HepG2 (cell line): ENCODE measurements around the gene IL17RB. TPM values are rescaled to one million over a fixed set of nuclear protein-coding genes. Genes with fewer than 3 reads are reported as not detected.
A peak's percentile ranks its signal among the peaks of the same experiment; 100 is the strongest.

Experiments
- AHR ChIP-seq: IDR thresholded peaks from 2 replicates; pipeline ENCODE4 v1.6.1; 2018; ENCODE audit warnings: missing genetic modification reagents, missing compliant biosample characterization
- ATF2 ChIP-seq: sonication (generic); formaldehyde crosslinking; IDR thresholded peaks from 2 replicates; pipeline ENCODE4 v1.4.0; 2020; ENCODE audit warnings: missing genetic modification reagents
- ATF7-NPFF ChIP-seq: sonication (generic); formaldehyde crosslinking; IDR thresholded peaks from 2 replicates; pipeline ENCODE4 v1.8.1; 2023; ENCODE audit warnings: mild to moderate bottlenecking, low read depth, missing genetic modification reagents, moderate library complexity
- CCAR2 ChIP-seq: fragments of 200-400 bp; formaldehyde crosslinking; optimal IDR thresholded peaks from 2 replicates; pipeline ENCODE3; 2018; ENCODE audit warnings: low read depth, mild to moderate bottlenecking, low read length, moderate library complexity
- CENPT ChIP-seq: sonication (generic); formaldehyde crosslinking; IDR thresholded peaks from 2 replicates; pipeline ENCODE4 v1.8.0; 2022; ENCODE audit warnings: low read depth, mild to moderate bottlenecking, moderate library complexity, missing genetic modification reagents
- FOXA3 ChIP-seq: IDR thresholded peaks from 2 replicates; pipeline ENCODE4 v1.6.1; 2016; ENCODE audit warnings: missing genetic modification reagents, missing compliant biosample characterization
- GABPA ChIP-seq, 2 experiments: IDR thresholded peaks; 2 replicates each; pipeline ENCODE4 v1.6.1; 2011 to 2016; ENCODE audit warnings: low read depth in 2 of 2, low read length in 1 of 2, missing biosample characterization in 1 of 2, missing genetic modification characterization in 1 of 2
- HDAC6 ChIP-seq: fragments of 200-600 bp; sonication (generic); IDR thresholded peaks from 2 replicates; pipeline ENCODE4 v1.7.0; 2017; ENCODE audit warnings: mild to moderate bottlenecking, antibody characterized with exemption, low read length, low read depth
- IKZF1 ChIP-seq: fragments of 450-650 bp; IDR thresholded peaks from 2 replicates; pipeline ENCODE4 v1.7.1; 2016
- KLF11 ChIP-seq: IDR thresholded peaks from 2 replicates; pipeline ENCODE4 v1.6.1; 2016; ENCODE audit warnings: missing compliant biosample characterization
- KLF6 ChIP-seq: IDR thresholded peaks from 2 replicates; pipeline ENCODE4 v1.8.0; 2016; ENCODE audit warnings: missing biosample characterization, missing genetic modification reagents
- MIER3 ChIP-seq: IDR thresholded peaks from 2 replicates; pipeline ENCODE4 v1.6.1; 2016; ENCODE audit warnings: missing compliant biosample characterization, borderline replicate concordance
- NFKBIZ ChIP-seq: IDR thresholded peaks from 2 replicates; pipeline ENCODE4 v1.6.1; 2018; ENCODE audit warnings: missing genetic modification reagents, missing compliant biosample characterization
- POLR2AphosphoS2 ChIP-seq: IDR thresholded peaks from 2 replicates; pipeline ENCODE4 v1.6.1; 2011; ENCODE audit warnings: low read depth, low read length, improper control_type of control experiment
- PRMT3 ChIP-seq: sonication (generic); formaldehyde crosslinking; IDR thresholded peaks from 2 replicates; pipeline ENCODE4 v1.8.1; 2022; ENCODE audit warnings: low read depth, mild to moderate bottlenecking, moderate library complexity, missing genetic modification reagents, borderline replicate concordance
- REXO4 ChIP-seq: sonication (generic); formaldehyde crosslinking; IDR thresholded peaks from 2 replicates; pipeline ENCODE4 v1.8.0; 2022; ENCODE audit warnings: missing genetic modification reagents, mild to moderate bottlenecking, borderline replicate concordance
- RORA ChIP-seq: sonication (generic); formaldehyde crosslinking; IDR thresholded peaks from 2 replicates; pipeline ENCODE4 v1.5.0; 2020; ENCODE audit warnings: mild to moderate bottlenecking, missing genetic modification reagents, moderate library complexity
- TEAD2 ChIP-seq: sonication (generic); formaldehyde crosslinking; IDR thresholded peaks from 2 replicates; pipeline ENCODE4 v1.9.0; 2021; ENCODE audit warnings: missing genetic modification reagents
- THAP11 ChIP-seq: IDR thresholded peaks from 2 replicates; pipeline ENCODE4 v1.6.1; 2016; ENCODE audit warnings: missing biosample characterization, missing genetic modification reagents
- TRIM22 ChIP-seq: fragments of 450-650 bp; IDR thresholded peaks from 2 replicates; pipeline ENCODE4 v1.6.1; 2017
- ZNF276 ChIP-seq: sonication (generic); formaldehyde crosslinking; IDR thresholded peaks from 2 replicates; pipeline ENCODE4 v1.4.0; 2020; ENCODE audit warnings: mild to moderate bottlenecking, low read depth, missing genetic modification reagents
- ZNF44 ChIP-seq: sonication (generic); formaldehyde crosslinking; IDR thresholded peaks from 2 replicates; pipeline ENCODE4 v1.5.1; 2020; ENCODE audit warnings: mild to moderate bottlenecking, missing genetic modification reagents
- ZNF616 ChIP-seq: sonication (generic); formaldehyde crosslinking; IDR thresholded peaks from 2 replicates; pipeline ENCODE4 v1.5.0; 2020; ENCODE audit warnings: low read depth, mild to moderate bottlenecking, missing genetic modification reagents
- ZNF629 ChIP-seq: sonication (generic); formaldehyde crosslinking; conservative IDR thresholded peaks from 2 replicates; pipeline ENCODE4 v1.5.0; 2020; ENCODE audit warnings: missing genetic modification reagents
- ZNF737 ChIP-seq: sonication (generic); formaldehyde crosslinking; IDR thresholded peaks from 2 replicates; pipeline ENCODE4 v1.5.0; 2020; ENCODE audit warnings: missing genetic modification reagents, mild to moderate bottlenecking, borderline replicate concordance
- ZNF761 ChIP-seq: sonication (generic); formaldehyde crosslinking; conservative IDR thresholded peaks from 2 replicates; pipeline ENCODE4 v1.4.0; 2020; ENCODE audit warnings: mild to moderate bottlenecking, missing genetic modification reagents
- polyA plus RNA-seq, 8 experiments: library from polyadenylated mRNA; depleted of rRNA in 3 of 8; stranded (reverse) in 7 of 8; unstranded in 1 of 8; fragments of >200 nt; fragmentation: Illumina TruSeq in 4 of 8; extraction: Trizol in 4 of 8; gene quantifications; 2 replicates each; pipeline versions ENCODE4 v1.2.1 to v1.2.3, GENCODE V29; 2011 to 2016; ENCODE audit warnings: low read depth in 4 of 8, missing spikeins in 1 of 8, mixed read lengths in 1 of 8; ENCODE audit not compliant: insufficient read depth in 1 of 8
- total RNA-seq, 5 experiments: library from RNA; depleted of rRNA; stranded (reverse); fragments of >200 nt; fragmentation: Illumina TruSeq; extraction: Trizol; gene quantifications; 2 replicates each; pipeline ENCODE4 v1.2.3, GENCODE V29; 2016; ENCODE audit warnings: low read depth in 1 of 5

The IL17RB gene
- total and polyA plus RNA-seq, 2 of the 13 experiments (the other 11 are each of a cell fraction or from before 2014, with no cell fraction given), result 130 to 190 TPM

GRCh38 chr3:53818221-53819162, 27.9 kb upstream of the IL17RB start (continued):
- no peak for TF ChIP-seq ZNF629
- TF ChIP-seq PRMT3, result no peak
- no peak for TF ChIP-seq ZNF616 (CRISPR knock-in tag)
- TF ChIP-seq ATF7-NPFF, result 0 out of 2 replicates have a peak, but pooled peaks have one; percentile 57
- no peak for TF ChIP-seq REXO4 (CRISPR knock-in tag)
- TF ChIP-seq THAP11, result no peak
- TF ChIP-seq ZNF44 (CRISPR knock-in tag), result no peak
- TF ChIP-seq MIER3 (CRISPR knock-in tag), result no peak
- no peak for TF ChIP-seq TRIM22
- 0 out of 2 replicates have a peak, but pooled peaks have one; percentile 43 for TF ChIP-seq KLF6 (CRISPR knock-in tag)
- TF ChIP-seq AHR (CRISPR knock-in tag), result no peak
- TF ChIP-seq KLF11, result no peak
- TF ChIP-seq NFKBIZ, result no peak
- TF ChIP-seq IKZF1, result no peak
- no peak for TF ChIP-seq ZNF737
- TF ChIP-seq HDAC6, result no peak
- no peak for TF ChIP-seq CENPT
- no peak for TF ChIP-seq RORA (CRISPR knock-in tag)
- TF ChIP-seq FOXA3, result peak; percentile 22; the same call in 1 of the 2 replicates
- TF ChIP-seq ATF2 (CRISPR knock-in tag), result peak; percentile 35; the same call in 1 of the 2 replicates
- no peak for TF ChIP-seq CCAR2
- TF ChIP-seq GABPA (IDR thresholded peaks at IDR 0.05; ENCODE audit: low read depth, low read length), result no peak
- TF ChIP-seq GABPA (CRISPR knock-in tag; IDR thresholded peaks at IDR 0.05; ENCODE audit: low read depth), result no peak
- no peak for TF ChIP-seq ZNF276 (CRISPR knock-in tag)
- 0 out of 2 replicates have a peak, but pooled peaks have one; percentile 29 for TF ChIP-seq TEAD2
- no peak for TF ChIP-seq ZNF761 (CRISPR knock-in tag)
- peak; percentile 66; the same call in 1 of the 2 replicates for TF ChIP-seq POLR2AphosphoS2
